Sigmoid colon (tissue), 7 donors: ENCODE results near the gene F13B. TPM values are rescaled to one million over a fixed set of nuclear protein-coding genes. Genes with fewer than 3 reads are reported as not detected.

ENCODE experiments used
- DNase-seq: peaks from one replicate; pipeline ENCODE4 v3.0.0-alpha.2; 2019
- H3K27ac ChIP-seq, 4 donors: fragments of 200-600 bp; sonication (generic); one replicate each; pipeline ENCODE4 v1.5.1; 2016 to 2019; ENCODE audit warnings: mild to moderate bottlenecking in 1 of 4
- H3K27me3 ChIP-seq, 3 donors: fragments of 200-600 bp; sonication (generic); one replicate each; pipeline ENCODE4 v1.5.1; 2019; ENCODE audit warnings: mild to moderate bottlenecking in 1 of 3
- H3K36me3 ChIP-seq, 4 donors: fragments of 200-600 bp; sonication (generic); one replicate each; pipeline ENCODE4 v1.5.1; 2016 to 2019
- H3K4me1 ChIP-seq, 4 donors: fragments of 200-600 bp; sonication (generic); one replicate each; pipeline ENCODE4 v1.5.1; 2017 to 2019
- H3K4me3 ChIP-seq, 4 donors: fragments of 200-600 bp; sonication (generic); one replicate each; pipeline ENCODE4 v1.5.1; 2017 to 2019; ENCODE audit warnings: mild to moderate bottlenecking in 2 of 4, moderate library complexity in 1 of 4
- H3K9me3 ChIP-seq, 4 donors: fragments of 200-600 bp in 3 of 4; sonication (generic) in 3 of 4; one replicate each; pipeline versions ENCODE4 v1.5.1 to v1.6.1; 2013 to 2019
- CTCF ChIP-seq, 4 experiments: fragments of 450-650 bp in 3 of 4; fragments of 200-600 bp in 1 of 4; IDR thresholded peaks; one replicate each; pipeline ENCODE4 v1.5.1; 2016 to 2019; ENCODE audit warnings: antibody characterized with exemption in 4 of 4, mild to moderate bottlenecking in 3 of 4, moderate library complexity in 2 of 4
- EP300 ChIP-seq, 4 donors: sonication (generic); formaldehyde crosslinking; IDR thresholded peaks; one replicate each; pipeline ENCODE4 v1.6.1; 2017; ENCODE audit warnings: antibody characterized with exemption in 4 of 4
- POLR2A ChIP-seq, 2 donors: fragments of 450-650 bp; IDR thresholded peaks; one replicate each; pipeline ENCODE4 v1.6.1; 2016; ENCODE audit warnings: antibody characterized with exemption in 2 of 2, mild to moderate bottlenecking in 2 of 2, moderate library complexity in 2 of 2
- POLR2AphosphoS5 ChIP-seq, 4 donors: sonication (generic); formaldehyde crosslinking; IDR thresholded peaks; one replicate each; pipeline ENCODE4 v1.6.1; 2017; ENCODE audit warnings: antibody characterized with exemption in 4 of 4
- WGBS, 2 donors: extraction: QIAGEN DNeasy Blood & Tissue Kit; methylation state at CpG; one replicate each; pipeline ENCODE4 v1.1.7; 2013; 5-methylcytosine and 5-hydroxymethylcytosine counted together
- intact Hi-C: fragments of 100-400 bp; cut with DNase I; formaldehyde crosslinking; loops from one replicate; pipeline ENCODE4 v1.15.1; 2023
- polyA plus RNA-seq, 3 donors: library from polyadenylated mRNA; stranded (reverse); fragments of 200-250 nt; gene quantifications; one replicate each; pipeline ENCODE4 v1.2.3, GENCODE V29; 2013
- total RNA-seq, 4 donors: library from RNA; depleted of rRNA; stranded (reverse); fragments of >200 nt; gene quantifications; one replicate each; pipeline ENCODE4 v1.1.0, GENCODE V29; 2016
- donor health status: healthy with polysubstance abuse.
- donor health status: Bipolar disorder and iron deficiency.
- donor health status: healthy.

Gene F13B
- total and polyA plus RNA-seq, 7 donors = not detected

DNA sequence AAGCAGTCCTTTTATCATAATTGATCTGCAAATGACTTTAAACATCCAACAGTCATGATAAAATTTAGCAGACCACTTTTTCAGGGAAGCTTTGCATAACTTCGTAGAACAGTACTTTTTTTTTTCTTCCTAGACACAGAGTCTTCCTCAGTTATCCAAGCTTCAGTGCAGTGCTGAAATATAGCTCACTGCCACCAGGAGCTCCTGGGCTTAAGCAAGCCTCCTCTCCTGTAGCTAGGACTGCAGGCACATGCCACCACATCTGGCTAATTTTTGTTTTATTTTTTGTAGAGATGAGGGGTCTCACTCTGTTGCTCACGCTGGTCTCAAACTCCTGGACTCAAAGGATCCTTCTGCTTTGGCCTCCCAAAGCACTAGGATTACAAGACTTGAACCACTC is 3.8 kb downstream of the F13B start:
- Histone ChIP-seq H3K9me3 (no peaks in the 10 kb centered on the region), H3K27ac (no peak overlapping the region), H3K4me3 (no peak overlapping the region), H3K27me3 (no peaks in the 10 kb centered on the region), H3K36me3 (no peaks in the 10 kb centered on the region), H3K4me1 (no peaks in the 10 kb centered on the region)
- 76 to 78% methylated on average over 2 of the region's 2 CpGs for WGBS, 2 donors
- no peak for DNase-seq
- TF ChIP-seq CTCF (IDR thresholded peaks at IDR 0.05) = no peak
- TF ChIP-seq POLR2AphosphoS5 (IDR thresholded peaks at IDR 0.05) = no peak
- no peak for TF ChIP-seq POLR2A (IDR thresholded peaks at IDR 0.05)
- no peak for TF ChIP-seq EP300 (IDR thresholded peaks at IDR 0.05)
- intact Hi-C loops = no loop called here

GRCh38 chr1:197062692-197063091 is 4.4 kb downstream of the F13B start:
- intact Hi-C loops = no loop called here
- no peak overlapping the region for H3K27ac ChIP-seq

GRCh38 chr1:197049100-197049499 is 18.0 kb downstream of the F13B start:
- H3K27me3 ChIP-seq = no peaks in the 10 kb centered on the region
- H3K4me1 ChIP-seq = no peaks in the 10 kb centered on the region
- H3K27ac ChIP-seq = no peak overlapping the region
- H3K9me3 ChIP-seq = no peaks in the 10 kb centered on the region
- no peak overlapping the region for H3K4me3 ChIP-seq
- no peaks in the 10 kb centered on the region for H3K36me3 ChIP-seq
- TF ChIP-seq POLR2AphosphoS5 (IDR thresholded peaks at IDR 0.05) (no peak), CTCF (IDR thresholded peaks at IDR 0.05) (no peak), POLR2A (IDR thresholded peaks at IDR 0.05) (no peak), EP300 (IDR thresholded peaks at IDR 0.05) (no peak)
- intact Hi-C loops = no loop called here
- DNase-seq = no peak

More at GRCh38 chr1:197062692-197063091, 4.4 kb downstream of the F13B start:
- no peaks in the 10 kb centered on the region for H3K27me3 ChIP-seq
- no peak for DNase-seq
- WGBS, 2 donors = 72 to 73% methylated on average over 2 of the region's 2 CpGs
- no peaks in the 10 kb centered on the region for H3K9me3 ChIP-seq
- no peaks in the 10 kb centered on the region for H3K4me1 ChIP-seq
- no peak for TF ChIP-seq EP300 (IDR thresholded peaks at IDR 0.05)
- no peak for TF ChIP-seq POLR2AphosphoS5 (IDR thresholded peaks at IDR 0.05)
- TF ChIP-seq CTCF (IDR thresholded peaks at IDR 0.05) = no peak
- TF ChIP-seq POLR2A (IDR thresholded peaks at IDR 0.05) = no peak
- no peaks in the 10 kb centered on the region for H3K36me3 ChIP-seq
- no peak overlapping the region for H3K4me3 ChIP-seq

DNA sequence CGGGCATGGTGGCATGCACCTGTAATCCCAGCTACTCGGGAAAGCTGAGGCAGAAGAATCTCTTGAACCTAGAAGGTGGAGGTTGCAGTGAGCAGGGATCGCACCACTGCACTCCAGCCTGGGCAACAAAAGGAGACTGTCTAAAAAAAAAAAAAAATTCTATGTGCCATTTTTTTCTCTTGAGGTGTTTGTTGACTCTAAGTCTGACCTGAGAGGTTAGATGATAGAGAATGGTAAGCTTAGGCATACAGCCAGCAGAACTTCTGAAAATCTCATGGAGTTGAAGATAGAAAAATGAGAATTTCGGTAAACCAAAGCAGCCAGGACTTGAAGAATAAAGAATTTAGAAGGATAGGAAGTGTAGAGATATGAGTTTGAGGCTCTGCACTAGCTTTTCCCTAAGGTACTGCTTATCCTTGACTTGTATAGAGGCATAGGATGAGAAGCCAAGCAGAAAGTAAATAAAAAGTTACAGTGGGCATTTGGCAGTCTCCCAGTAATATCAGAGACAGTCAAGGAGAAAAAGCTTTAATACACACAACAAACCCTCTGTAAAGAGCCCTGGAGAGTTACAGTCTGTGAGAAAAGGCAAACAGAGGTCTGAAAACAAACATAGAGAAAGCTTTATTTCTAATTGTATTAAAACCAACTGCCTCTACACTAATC is 24.3 kb downstream of the F13B start:
- no peaks in the 10 kb centered on the region for H3K27me3 ChIP-seq
- TF ChIP-seq EP300 (IDR thresholded peaks at IDR 0.05) (no peak), POLR2AphosphoS5 (IDR thresholded peaks at IDR 0.05) (no peak), POLR2A (IDR thresholded peaks at IDR 0.05) (no peak), CTCF (IDR thresholded peaks at IDR 0.05) (no peak)
- DNase-seq = no peak
- intact Hi-C loops = no loop called here
- H3K27ac ChIP-seq = no peak overlapping the region
- WGBS, 2 donors = 74 to 79% methylated on average over 4 of the region's 4 CpGs
- H3K36me3 ChIP-seq = no peaks in the 10 kb centered on the region
- no peak overlapping the region for H3K4me3 ChIP-seq
- no peaks in the 10 kb centered on the region for H3K4me1 ChIP-seq
- H3K9me3 ChIP-seq = no peaks in the 10 kb centered on the region
